ENCODE measurements around the gene RGMB.
"Not testable (repeated sequence)": the region's sequence is repeated elsewhere in the genome, so short reads cannot be mapped to it uniquely, and the experiment has no call there.

The RGMB gene, protein sequence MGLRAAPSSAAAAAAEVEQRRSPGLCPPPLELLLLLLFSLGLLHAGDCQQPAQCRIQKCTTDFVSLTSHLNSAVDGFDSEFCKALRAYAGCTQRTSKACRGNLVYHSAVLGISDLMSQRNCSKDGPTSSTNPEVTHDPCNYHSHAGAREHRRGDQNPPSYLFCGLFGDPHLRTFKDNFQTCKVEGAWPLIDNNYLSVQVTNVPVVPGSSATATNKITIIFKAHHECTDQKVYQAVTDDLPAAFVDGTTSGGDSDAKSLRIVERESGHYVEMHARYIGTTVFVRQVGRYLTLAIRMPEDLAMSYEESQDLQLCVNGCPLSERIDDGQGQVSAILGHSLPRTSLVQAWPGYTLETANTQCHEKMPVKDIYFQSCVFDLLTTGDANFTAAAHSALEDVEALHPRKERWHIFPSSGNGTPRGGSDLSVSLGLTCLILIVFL

DNA sequence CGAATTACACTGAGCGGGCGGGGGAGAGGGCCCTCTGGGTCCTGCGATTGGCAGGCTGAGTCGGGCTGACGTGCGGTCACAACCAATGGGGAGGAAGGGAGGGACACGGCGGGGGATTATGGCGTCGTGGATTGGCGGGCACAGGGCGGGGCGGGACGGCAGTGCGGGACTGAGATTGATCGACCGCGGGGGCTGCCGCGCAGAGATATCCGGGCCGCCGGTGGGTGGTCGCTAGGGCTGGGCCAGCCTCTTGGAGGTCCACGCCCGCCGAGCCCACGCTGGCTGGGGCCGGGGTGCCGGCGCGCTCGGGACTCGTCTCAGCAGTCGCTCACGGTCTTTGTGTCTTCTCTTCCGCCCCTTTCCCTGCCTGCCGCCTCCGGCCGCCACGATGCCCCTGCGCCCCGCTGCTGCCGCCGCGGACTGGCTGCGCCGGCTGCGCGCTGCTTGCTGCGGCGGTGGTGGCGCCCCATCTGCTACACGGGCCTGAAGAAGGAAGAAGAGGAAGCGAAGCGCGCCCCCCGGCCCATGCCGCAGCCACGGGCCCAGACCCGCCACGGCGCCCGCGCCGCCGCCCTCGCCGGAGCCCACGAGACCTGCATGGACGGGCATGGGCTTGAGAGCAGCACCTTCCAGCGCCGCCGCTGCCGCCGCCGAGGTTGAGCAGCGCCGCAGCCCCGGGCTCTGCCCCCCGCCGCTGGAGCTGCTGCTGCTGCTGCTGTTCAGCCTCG is at the start of gene RGMB:
Gene RGMB (plus strand): TSS at position 200 of the 728 bp plus-strand sequence. CDS start 408 bp downstream, at position 608.
- peak; percentile 100 for DNase-seq

DNA sequence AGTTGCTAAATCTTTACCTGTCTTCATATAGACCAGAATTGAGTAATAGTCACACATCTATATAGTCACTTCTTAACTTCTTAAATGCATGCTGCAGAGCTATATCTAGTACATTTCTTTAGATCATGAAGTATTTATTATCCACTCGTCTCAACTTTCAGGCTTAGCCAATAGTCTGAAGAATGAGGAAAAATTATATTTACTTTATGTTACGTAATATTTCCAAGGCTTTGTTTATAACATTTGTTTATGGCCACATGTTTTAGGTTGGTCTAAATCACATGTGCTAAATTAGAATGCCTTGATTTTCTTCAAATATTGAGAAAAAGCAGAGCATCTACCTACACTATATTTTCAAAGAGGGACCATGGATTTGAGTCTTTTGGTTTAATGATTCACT is 47.2 kb upstream of the RGMB start:
- DNase-seq = no peak

DNA sequence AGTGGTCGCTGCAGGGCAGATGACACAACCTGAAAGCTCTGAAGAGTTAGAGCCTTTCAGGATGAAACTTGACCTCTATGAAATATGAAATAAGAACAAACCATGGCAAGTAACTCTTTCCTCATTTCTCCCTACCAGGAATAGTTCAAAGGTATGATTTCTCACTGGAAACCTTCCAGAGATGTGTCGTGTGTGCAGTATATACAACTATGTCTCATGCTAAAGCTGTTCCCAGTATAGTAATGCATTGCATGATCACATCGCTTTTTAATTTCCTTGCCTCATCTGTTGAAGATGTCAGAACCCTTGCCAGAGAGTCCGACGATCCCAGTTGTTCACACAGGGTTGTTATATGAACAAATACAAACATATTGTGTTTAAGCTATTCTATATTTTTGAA is 45.8 kb upstream of the RGMB start:
- DNase-seq = no peak

DNA sequence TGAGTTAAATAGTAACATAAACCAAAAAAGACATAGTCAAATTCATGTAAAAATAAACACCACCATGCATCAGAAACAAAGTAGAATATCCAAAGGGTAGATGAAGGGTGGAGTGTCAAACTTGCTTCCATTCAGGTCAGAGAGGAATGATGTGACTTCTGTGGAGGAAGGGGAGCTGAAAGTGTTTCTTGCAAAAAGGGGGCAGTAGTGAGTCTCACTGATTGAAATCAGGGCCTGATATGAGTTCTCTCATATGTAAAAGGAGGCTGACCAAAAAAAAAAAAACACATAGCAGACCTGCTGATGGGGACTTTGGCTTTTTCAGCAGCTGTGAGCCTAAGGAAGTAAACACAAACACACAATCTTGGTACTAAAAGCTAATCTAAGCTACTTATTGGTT is 38.8 kb upstream of the RGMB start:
- no peak for DNase-seq

DNA sequence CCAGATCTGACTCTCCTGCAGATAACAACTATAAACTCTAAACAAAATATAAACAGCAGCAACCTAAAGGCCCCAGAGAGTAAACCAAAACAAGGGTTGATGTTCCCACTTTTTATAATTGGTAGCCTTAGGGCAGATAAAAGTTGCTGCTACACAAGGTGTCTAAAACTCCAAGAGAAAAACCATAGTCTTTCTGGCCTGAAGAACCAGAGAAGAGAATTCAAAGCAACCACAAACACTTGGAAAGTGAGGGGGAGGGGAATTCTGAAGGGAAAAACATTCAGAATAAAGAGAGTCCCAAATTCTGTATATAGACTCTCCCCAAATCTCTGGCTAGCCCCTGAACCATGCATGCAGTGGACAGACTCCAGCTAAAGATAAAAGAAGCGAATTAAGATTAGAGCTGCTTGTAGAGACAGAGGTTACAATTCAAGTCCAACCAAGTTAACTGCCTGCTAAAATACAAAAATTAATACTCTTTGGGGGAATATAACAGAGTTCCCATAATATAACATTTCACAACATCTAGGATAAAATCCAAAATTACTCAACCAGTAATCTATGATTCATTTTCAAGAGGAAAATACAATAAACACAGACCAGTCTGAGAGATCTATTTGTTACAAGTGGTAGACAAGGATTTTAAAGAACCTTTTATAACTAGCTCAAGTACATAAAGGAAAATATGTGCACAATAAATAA is 37.5 kb upstream of the RGMB start:
- peak; percentile 40 for DNase-seq

DNA sequence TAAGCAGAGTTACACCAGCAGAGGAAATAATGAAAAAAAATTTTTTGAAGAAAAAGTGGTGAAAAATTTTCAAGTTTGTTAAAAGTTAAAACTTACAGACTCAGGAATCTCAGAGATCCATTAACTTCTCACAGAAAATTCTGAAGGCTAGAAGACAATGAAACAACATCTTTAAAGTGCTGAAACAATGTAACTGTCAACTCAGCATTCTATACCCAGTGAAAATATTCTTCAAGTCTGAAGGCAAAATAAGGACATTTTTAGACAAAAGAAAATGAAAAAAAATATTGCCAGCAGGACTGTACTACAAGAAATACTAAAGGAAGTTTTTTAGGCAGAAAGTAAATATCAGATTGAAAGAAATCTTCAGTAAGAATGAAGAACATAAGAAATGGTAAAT is 36.7 kb upstream of the RGMB start:
- DNase-seq = no peak

DNA sequence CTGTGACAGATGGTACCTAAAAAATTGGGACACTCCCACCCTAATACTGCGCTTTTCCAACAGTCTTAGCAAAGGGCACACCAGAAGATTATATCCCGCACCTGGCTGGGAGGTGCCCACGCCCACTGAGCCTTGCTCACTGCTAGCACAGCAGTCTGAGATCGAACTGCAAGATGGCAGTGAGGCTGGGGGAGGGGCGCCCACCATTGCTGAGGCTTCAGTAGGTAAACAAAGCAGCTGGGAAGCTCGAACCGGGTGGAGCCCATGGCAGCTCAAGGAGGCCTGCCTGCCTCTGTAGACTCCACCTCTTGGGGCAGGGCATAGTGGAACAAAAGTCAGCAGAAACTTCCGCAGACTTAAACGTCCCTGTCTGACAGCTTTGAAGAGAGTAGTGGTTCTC is 36.0 kb upstream of the RGMB start:
- not testable (repeated sequence) for DNase-seq

DNA sequence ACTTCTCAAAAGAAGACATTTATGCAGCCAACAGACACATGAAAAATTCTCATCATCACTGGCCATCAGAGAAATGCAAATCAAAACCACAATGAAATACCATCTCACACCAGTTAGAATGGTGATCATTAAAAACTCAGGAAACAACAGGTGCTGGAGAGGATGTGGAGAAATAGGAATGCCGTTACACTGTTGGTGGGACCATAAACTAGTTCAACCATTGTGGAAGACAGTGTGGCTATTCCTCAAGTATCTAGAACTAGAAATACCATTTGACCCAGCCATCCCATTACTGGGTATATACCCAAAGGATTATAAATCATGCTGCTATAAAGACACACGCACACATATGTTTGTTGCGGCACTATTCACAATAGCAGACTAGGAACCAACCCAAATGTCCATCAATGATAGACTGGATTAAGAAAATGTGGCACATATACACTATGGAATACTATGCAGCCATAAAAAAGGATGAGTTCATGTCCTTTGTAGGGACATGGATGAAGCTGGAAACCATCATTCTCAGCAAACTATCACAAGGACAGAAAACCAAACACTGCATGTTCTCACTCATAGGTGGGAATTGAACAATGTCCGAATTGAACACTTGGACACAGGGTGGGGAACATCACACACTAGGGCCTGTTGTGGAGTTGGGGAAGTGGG is 34.8 kb upstream of the RGMB start:
- DNase-seq = not testable (repeated sequence)

DNA sequence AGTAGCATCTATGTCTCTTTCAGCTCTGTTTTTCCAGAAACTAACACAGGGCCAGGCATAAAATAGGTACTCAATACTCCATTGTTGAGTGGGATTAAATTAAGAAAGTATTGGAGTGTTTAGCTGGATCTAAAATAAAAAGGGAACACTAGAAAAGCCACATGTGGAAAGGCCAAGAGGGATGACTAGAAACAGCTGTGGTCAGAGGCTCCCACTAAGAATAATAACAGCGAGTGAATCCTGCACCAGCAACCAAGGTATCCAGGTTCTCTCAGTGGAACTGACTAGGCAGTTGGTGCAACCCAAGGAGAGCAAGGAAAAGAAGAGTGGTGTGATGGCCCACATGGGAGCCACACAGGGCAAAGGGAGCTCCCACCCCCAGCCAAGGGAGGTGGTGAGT is 31.5 kb upstream of the RGMB start:
- no peak for DNase-seq

DNA sequence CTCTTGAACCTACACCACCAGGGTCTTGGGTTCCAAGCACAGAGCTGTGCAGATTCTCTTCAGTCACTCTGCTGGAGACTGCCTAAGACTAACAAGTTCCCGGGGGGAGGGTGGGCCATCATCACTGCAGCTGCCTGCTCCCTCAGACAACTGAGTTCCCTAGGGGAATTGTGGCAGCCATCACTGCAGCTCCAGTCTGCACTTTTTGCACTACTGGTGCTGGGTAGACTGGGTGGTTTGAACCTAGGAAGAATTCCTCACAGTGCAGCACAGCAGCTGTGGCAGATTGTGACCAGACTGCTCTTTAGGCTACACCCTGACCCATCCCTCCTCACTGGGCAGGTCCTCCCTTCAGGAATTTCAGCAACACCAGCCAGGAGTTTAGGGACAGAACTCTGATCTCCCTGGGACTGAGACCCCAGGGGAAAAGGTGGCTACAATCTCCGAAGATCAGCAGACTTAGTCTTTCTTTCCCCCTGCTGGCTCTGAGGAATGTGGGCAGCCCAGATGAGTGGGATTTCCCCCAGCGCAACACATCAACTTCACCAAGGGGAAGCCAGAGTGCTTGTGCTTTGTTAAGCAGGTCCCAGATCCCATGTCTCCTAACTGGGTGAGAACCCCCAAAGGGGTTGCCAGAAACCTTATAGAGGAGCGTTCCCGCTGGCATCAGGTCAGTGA is 30.9 kb upstream of the RGMB start:
- DNase-seq = no peak

DNA sequence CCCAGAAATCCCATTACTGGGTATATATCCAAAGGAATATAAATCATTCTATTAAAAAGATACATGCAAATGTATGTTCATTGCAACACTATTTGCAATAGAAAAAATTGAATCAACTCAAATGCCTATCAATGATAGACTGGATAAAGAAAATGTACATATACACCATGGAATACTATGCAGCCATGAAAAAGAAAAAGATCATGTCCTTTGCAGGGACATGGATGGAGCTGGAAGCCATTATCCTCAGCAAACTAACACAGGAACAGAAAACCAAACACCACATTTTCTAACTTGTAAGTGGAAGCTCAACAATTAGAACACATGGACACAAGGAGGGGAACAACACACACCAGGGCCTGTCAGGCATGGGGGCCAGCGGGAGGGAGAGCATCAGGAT is 25.2 kb upstream of the RGMB start:
- DNase-seq = not testable (repeated sequence)

DNA sequence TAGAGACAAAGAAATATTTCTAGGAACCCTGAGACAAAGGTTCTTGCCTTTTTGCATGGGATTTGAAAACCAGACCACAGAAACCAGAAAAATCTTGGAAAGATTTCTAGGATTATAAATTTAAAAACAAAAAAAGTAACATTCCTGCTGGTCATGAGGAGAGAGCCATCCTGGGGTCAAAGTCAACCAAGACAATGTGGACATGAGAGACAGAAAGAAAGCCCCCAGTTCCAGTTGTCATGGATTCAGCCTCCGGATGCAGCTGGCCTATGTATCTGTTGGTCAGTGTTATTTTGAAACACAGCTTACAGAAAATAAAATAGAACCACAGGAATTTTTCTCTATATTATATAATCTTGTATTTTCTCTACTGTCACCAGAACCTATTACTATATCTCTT is 24.4 kb upstream of the RGMB start:
- no peak for DNase-seq

DNA sequence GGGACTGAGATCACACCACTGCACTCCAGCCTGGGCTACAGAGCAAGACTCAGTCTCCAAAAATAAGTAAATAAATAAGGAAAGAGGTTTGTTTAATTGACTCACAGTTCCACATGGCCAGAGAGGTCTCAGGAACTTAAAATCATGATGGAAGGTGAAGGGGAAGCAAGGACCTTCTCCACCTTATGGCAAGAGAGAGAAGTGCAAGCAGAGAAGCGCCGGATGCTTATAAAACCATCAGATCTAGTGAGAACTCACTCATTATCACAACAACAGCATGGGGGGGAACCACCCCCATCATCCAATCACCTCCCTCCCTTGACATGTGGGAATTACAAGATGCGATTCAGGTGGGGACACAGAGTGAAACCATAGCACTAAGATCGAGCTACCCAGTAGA is 22.8 kb upstream of the RGMB start:
- no peak for DNase-seq

DNA sequence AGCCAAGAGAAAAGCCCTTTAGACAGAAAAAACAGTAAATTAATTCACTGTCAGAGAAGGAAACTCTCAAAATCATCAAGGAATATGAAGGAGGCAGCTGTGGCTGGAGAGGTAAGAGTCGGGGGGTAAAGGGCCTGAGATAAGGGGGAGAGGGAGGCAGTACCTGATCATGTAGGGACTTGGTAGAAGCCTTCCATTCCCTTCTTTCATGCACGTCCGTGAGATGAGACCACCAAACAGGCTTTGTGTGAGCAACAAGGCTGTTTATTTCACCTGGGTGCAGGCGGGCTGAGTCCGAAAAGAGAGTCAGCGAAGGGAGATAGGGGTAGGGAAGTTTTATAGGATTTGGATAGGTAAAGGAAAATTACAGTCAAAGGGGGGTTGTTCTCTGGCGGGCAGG is 21.1 kb upstream of the RGMB start:
- DNase-seq = not testable (repeated sequence)

DNA sequence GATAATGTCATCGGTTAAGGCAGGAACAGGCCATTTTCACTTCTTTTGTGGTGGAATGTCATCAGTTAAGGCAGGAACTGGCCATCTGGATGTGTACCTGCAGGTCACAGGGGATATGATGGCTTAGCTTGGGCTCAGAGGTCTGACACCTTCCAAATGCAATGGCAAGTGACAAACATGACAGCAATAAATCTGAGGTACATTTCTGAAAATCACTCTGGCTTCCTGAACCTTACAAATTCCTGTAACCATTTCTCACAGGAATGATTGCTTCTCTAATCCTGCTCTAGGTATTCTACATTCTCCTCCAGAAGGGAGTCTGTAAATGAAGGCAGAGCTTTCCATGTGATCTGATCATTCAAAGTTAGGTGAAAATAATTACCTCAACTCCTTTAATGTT is 20.7 kb upstream of the RGMB start:
- not testable (repeated sequence) for DNase-seq

DNA sequence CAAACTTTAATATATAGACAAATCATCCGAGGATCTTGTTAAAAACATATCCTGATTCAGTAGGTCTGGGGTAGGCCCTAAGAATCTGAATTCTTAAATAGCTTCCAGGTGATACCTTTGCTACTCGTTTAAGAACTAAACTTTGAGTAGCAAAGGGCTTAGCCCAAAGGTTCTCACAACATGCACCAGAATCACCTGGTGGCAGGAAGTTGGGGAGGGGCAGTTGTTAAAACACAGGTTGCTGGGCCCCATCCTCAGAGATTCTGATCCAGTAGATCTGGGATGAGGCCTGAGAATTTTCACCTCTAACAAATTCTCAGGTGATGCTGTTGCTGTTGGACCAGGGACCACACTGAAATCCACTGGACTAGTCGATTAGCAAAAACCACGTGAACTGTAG is 20.0 kb upstream of the RGMB start:
- DNase-seq = no peak

DNA sequence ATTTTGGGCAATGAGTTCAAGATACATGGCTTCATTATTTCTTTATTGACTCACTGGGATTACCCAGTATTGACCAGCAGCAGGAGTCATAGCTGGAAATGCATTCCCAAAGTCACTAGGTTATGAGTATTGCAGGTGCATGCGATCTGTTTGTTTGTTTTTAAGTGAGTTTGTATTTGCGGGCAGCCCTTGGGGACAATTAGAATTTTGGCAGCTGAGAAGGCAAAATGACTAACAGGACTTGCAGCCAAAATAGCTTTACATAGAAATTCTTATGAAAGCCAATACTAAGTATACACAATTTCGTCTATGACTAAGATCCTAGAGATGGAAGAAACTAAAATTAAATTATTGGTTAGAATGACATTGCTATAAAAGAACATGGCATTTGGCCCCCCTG is 18.1 kb upstream of the RGMB start:
- peak; percentile 86 for DNase-seq

DNA sequence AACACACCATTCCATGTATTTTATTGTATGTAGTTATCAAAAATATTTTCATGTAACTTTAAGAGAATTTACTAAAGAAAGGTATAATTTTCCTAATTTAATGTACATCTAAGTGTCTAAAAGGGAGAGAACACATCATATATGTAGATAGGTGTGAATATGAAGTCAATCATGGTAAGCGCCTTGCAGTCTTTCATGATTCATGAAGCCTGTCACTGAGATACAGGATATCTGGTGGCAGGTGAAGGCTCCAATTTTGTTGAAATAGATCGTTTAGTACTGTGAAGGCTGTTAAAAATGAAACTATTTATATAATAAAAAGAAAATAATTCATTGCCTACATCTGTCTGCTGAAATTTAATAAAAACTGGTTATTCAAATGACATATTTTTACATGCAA is 15.5 kb upstream of the RGMB start:
- no peak for DNase-seq

DNA sequence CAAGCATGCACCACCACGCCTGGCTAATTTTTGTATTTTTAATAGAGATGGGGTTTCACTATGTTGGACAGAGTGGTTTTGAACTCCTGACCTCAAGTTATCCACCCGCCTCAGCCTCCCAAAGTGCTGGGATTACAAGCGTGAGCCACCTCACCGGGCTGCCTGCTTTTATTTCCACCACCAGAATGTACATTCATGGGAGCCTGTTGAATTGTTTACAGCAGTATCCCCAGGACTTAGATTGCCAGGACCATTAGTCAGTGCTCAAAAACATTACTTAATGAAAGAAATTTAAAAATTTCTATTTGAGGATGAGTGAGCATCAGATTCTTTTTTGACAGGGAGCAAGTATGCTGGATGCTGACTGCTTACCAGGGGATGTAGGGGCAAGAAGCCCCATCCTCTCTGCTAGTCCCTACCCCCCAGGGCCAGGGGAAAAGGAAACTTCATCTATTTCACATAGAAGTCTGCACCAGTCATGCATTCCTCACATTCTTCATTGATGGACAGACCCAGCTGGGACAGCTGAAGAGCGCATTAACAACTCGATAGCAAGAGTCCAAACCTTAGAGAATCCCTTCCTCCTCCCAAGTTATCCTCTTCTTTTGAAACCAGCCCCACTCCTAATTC is 10.3 kb upstream of the RGMB start:
- peak; percentile 99 for DNase-seq

DNA sequence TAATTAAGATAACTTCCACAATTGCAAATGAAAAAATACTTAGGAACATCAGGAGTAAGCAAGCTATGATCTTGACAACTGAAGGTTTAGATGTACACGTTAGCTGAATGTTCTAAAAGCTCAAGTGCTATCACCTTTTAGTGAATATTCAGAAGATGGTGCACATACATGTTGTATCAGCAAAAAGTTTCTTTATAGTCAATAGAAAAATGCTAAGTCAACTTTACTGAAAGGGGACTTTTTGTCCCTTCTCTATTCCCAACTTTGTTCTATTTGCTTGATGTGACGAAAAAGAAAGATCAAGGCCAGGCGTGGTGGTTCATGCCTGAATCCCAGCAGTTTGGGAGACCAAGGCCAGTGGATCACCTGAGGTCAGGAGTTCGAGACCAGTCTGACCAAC is 7.6 kb upstream of the RGMB start:
- no peak for DNase-seq

DNA sequence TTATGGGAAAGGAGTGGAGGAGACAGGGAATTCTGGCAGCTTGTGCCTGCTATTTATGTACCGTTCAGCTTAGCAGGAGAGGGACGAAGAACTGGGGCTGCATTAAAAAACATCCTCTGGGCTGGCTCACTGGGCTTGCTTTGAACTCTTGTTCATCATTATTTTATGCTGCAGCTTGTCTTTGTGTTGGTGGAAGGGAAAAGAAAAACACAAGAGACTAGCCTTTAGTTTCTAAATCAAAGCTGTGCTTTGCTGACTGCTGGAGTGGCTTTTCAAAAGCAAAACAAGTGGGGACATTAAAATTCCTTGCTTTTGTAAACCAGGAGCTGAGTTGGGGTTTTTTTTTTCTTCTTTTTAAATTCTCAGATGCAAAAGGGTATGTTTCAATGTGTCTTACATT is 5.9 kb upstream of the RGMB start:
- DNase-seq = no peak
